ENCODE results near the gene EXT2.

The EXT2 gene

GRCh38 chr11:44185522-44185921 lies 90.0 kb downstream of the EXT2 start:
- no peak for TF ChIP-seq CTCF (IDR thresholded peaks at IDR 0.05)

GRCh38 chr11:44186321-44186930 lies 90.9 kb downstream of the EXT2 start:
- no peak for TF ChIP-seq CTCF (IDR thresholded peaks at IDR 0.05)

- TF ChIP-seq CTCF (IDR thresholded peaks at IDR 0.05): no peak
These were observed 93.2 kb downstream of the EXT2 start for GRCh38 chr11:44188643-44189042.

GRCh38 chr11:44189986-44190882 lies 94.8 kb downstream of the EXT2 start:
- no peak for TF ChIP-seq CTCF (IDR thresholded peaks at IDR 0.05)

GRCh38 chr11:44190883-44191230 lies 95.4 kb downstream of the EXT2 start:
- no peak for TF ChIP-seq CTCF (IDR thresholded peaks at IDR 0.05)

- no peak; the same call in 1 of the 2 replicates for TF ChIP-seq CTCF (IDR thresholded peaks at IDR 0.05)
These were observed 96.0 kb downstream of the EXT2 start for GRCh38 chr11:44191322-44192016.

GRCh38 chr11:44192017-44192385 lies 96.5 kb downstream of the EXT2 start:
- TF ChIP-seq CTCF (IDR thresholded peaks at IDR 0.05): no peak
